HPDE6-E6E7 (cell line): ENCODE results near the gene SLC44A1.
A peak's percentile ranks its signal among the peaks of the same experiment; 100 is the strongest.

Experiments used
- DNase-seq: peaks from one replicate; pipeline ENCODE4 v3.0.0; 2011; ENCODE audit warnings: missing footprints; ENCODE audit errors: extremely low spot score

The SLC44A1 gene

GRCh38 chr9:105244003-105244733 lies at the start of gene SLC44A1:
Gene SLC44A1, plus strand, starts transcription at chr9:105244651. Its CDS starts 218 bp downstream, at chr9:105244869.
- DNase-seq = peak; percentile 86

- no peak for DNase-seq
Measured at GRCh38 chr9:105195259-105195658, 49.2 kb upstream of the SLC44A1 start.

GRCh38 chr9:105198023-105198422 lies 46.4 kb upstream of the SLC44A1 start:
- DNase-seq = no peak

- no peak for DNase-seq
Measured at GRCh38 chr9:105198865-105199264, 45.6 kb upstream of the SLC44A1 start.

GRCh38 chr9:105204416-105204815 lies 40.0 kb upstream of the SLC44A1 start:
- DNase-seq = no peak

GRCh38 chr9:105205787-105206495 lies 38.5 kb upstream of the SLC44A1 start:
- DNase-seq = no peak

GRCh38 chr9:105206496-105206820 lies 38.0 kb upstream of the SLC44A1 start:
- no peak for DNase-seq

- DNase-seq = no peak
Measured at GRCh38 chr9:105206821-105207699, 37.4 kb upstream of the SLC44A1 start.

GRCh38 chr9:105216440-105217178 lies 27.8 kb upstream of the SLC44A1 start:
- DNase-seq = no peak

- no peak for DNase-seq
Measured at GRCh38 chr9:105218673-105219072, 25.8 kb upstream of the SLC44A1 start.

- DNase-seq = no peak
Measured at GRCh38 chr9:105219291-105219805, 25.1 kb upstream of the SLC44A1 start.

GRCh38 chr9:105220451-105220850 lies 24.0 kb upstream of the SLC44A1 start:
- no peak for DNase-seq

GRCh38 chr9:105223544-105224140 lies 20.8 kb upstream of the SLC44A1 start:
- no peak for DNase-seq

GRCh38 chr9:105226055-105226454 lies 18.4 kb upstream of the SLC44A1 start:
- DNase-seq = no peak

GRCh38 chr9:105232207-105232606 lies 12.2 kb upstream of the SLC44A1 start:
- DNase-seq = no peak

- no peak for DNase-seq
Measured at GRCh38 chr9:105233873-105234272, 10.6 kb upstream of the SLC44A1 start.

- DNase-seq = no peak
Measured at GRCh38 chr9:105236261-105236660, 8.2 kb upstream of the SLC44A1 start.

- DNase-seq = no peak
Measured at GRCh38 chr9:105237246-105237645, 7.2 kb upstream of the SLC44A1 start.

- DNase-seq = no peak
Measured at GRCh38 chr9:105238302-105238701, 6.1 kb upstream of the SLC44A1 start.

GRCh38 chr9:105241356-105242043 lies 3.0 kb upstream of the SLC44A1 start:
- no peak for DNase-seq
